ENCODE measurements around the gene CHCHD5. TPM values are rescaled to one million over a fixed set of nuclear protein-coding genes. Genes with fewer than 3 reads are reported as not detected.

Gene CHCHD5
- total RNA-seq, 1 experiment from 2014 or later: 37.1 TPM

DNA sequence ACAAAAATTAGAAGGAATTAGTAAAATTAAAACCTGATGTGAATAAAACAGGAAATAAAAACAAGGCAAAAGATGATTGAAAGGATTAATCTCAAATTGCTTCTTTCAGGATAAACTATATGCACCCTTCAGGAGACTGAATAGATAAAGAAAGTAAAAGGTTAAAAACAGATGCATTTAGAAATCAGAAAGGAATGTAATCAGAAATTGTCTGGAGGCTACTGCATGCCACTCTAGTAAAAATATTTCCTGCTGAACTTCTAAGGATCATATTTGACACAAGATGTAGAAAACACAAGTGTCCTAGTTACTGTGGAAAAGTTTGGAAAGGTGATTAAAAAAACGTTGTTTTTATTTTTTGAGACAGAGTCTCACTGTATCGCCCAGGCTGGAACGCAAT, 16.2 kb downstream of the CHCHD5 start:
- Histone ChIP-seq H3K4me1 (ENCODE audit: insufficient read depth, low read length, poor library complexity, severe bottlenecking) (peaks cover 6% of the 10 kb centered on the region), H3K27ac (ENCODE audit: low read depth, low read length, poor library complexity, severe bottlenecking) (no peak overlapping the region), H3K27me3 (replicated peaks; ENCODE audit: insufficient read depth, low read depth, low read length, poor library complexity) (no peaks in the 10 kb centered on the region), H3K9me3 (ENCODE audit: low read depth, low read length, poor library complexity, severe bottlenecking) (no peaks in the 10 kb centered on the region), H3K4me3 (ENCODE audit: low read depth, low read length, poor library complexity, severe bottlenecking) (no peak overlapping the region), H3K36me3 (ENCODE audit: insufficient read depth, low read length, poor library complexity, severe bottlenecking) (no peaks in the 10 kb centered on the region)
- DNase-seq (ENCODE audit: low spot score): no peak
- intact Hi-C loops (cut with micrococcal nuclease; ENCODE audit: unreplicated experiment): loop anchor here (1.0 kb wide), 2 partner anchors 126 to 359 kb away; no protein-coding TSS in a partner anchor
- ChIA-PET POLR2A (ENCODE audit: low non-redundant PET) (no interaction called here), CTCF (interaction anchor here (1.0 to 1.7 kb wide), 2 partner anchors 125 to 126 kb away, joined by 4 to 15 read pairs; no protein-coding TSS in a partner anchor)
- no TSS peak for BruUV-seq (replicated peaks)
- no peak for TF ChIP-seq EZH2 (IDR thresholded peaks at IDR 0.05; ENCODE audit: borderline replicate concordance, low read depth, low read length, poor library complexity, severe bottlenecking)
- TF ChIP-seq, protein P1, sequence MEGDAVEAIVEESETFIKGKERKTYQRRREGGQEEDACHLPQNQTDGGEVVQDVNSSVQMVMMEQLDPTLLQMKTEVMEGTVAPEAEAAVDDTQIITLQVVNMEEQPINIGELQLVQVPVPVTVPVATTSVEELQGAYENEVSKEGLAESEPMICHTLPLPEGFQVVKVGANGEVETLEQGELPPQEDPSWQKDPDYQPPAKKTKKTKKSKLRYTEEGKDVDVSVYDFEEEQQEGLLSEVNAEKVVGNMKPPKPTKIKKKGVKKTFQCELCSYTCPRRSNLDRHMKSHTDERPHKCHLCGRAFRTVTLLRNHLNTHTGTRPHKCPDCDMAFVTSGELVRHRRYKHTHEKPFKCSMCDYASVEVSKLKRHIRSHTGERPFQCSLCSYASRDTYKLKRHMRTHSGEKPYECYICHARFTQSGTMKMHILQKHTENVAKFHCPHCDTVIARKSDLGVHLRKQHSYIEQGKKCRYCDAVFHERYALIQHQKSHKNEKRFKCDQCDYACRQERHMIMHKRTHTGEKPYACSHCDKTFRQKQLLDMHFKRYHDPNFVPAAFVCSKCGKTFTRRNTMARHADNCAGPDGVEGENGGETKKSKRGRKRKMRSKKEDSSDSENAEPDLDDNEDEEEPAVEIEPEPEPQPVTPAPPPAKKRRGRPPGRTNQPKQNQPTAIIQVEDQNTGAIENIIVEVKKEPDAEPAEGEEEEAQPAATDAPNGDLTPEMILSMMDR (conservative IDR thresholded peaks at IDR 0.05; ENCODE audit: low read depth, low read length): no peak

DNA sequence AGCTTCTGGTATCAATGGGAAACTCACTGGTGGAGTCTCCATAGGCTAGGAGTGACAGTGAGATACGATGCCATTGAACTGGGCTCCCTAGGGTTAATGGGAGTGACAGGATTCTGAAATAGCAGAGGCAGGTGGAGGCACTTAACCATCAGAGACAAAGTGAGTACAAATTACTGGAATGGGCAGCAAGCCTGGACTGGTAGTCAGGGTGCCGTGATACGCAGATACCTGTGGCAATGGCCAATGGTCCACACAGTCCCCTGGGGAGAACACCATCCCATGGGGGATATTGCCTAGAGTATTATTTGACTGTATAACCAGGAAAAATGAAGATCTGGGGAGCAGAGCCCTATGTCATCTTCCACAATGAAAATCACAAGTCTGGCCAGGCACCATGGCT, 17.3 kb downstream of the CHCHD5 start:
- H3K27me3 ChIP-seq (replicated peaks; ENCODE audit: insufficient read depth, low read depth, low read length, poor library complexity): no peaks in the 10 kb centered on the region
- H3K36me3 ChIP-seq (ENCODE audit: insufficient read depth, low read length, poor library complexity, severe bottlenecking): no peaks in the 10 kb centered on the region
- CTCF ChIA-PET: interaction anchor here (0.7 kb wide), 1 partner anchor 19 kb away, joined by 8 read pairs; no protein-coding TSS in a partner anchor
- H3K27ac ChIP-seq (ENCODE audit: low read depth, low read length, poor library complexity, severe bottlenecking): no peak overlapping the region
- H3K4me1 ChIP-seq (ENCODE audit: insufficient read depth, low read length, poor library complexity, severe bottlenecking): peaks cover 6% of the 10 kb centered on the region
- DNase-seq (ENCODE audit: low spot score): no peak
- no peak overlapping the region for H3K4me3 ChIP-seq (ENCODE audit: low read depth, low read length, poor library complexity, severe bottlenecking)
- POLR2A ChIA-PET (ENCODE audit: low non-redundant PET): no interaction called here
- intact Hi-C loops (cut with micrococcal nuclease; ENCODE audit: unreplicated experiment): no loop called here
- H3K9me3 ChIP-seq (ENCODE audit: low read depth, low read length, poor library complexity, severe bottlenecking): no peaks in the 10 kb centered on the region
- BruUV-seq (replicated peaks): no TSS peak
- TF ChIP-seq EZH2 (IDR thresholded peaks at IDR 0.05; ENCODE audit: borderline replicate concordance, low read depth, low read length, poor library complexity, severe bottlenecking): no peak
- TF ChIP-seq, protein P1 (conservative IDR thresholded peaks at IDR 0.05; ENCODE audit: low read depth, low read length): no peak

DNA sequence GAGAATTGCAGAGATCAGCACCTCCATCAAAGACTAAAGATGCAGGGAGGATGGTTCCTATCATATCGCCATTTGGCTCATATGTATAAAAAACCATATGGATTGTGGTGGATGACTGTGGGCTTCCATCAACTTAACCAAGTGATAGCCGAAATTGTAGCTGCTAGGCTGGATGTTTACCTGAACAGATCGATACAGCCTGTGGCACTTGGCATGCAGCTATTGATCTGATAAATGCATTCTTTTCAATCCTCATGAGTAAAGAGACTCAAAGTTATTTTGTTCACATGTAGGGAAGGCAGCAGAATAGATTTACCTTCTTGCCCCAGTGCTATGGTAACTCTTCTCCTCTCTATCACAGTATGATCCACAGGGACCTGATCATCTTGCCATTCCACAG, 18.5 kb downstream of the CHCHD5 start:
- no peak overlapping the region for H3K4me3 ChIP-seq (ENCODE audit: low read depth, low read length, poor library complexity, severe bottlenecking)
- BruUV-seq (replicated peaks): no TSS peak
- TF ChIP-seq, protein P1 (conservative IDR thresholded peaks at IDR 0.05; ENCODE audit: low read depth, low read length): no peak
- TF ChIP-seq EZH2 (IDR thresholded peaks at IDR 0.05; ENCODE audit: borderline replicate concordance, low read depth, low read length, poor library complexity, severe bottlenecking): no peak
- no peaks in the 10 kb centered on the region for H3K36me3 ChIP-seq (ENCODE audit: insufficient read depth, low read length, poor library complexity, severe bottlenecking)
- no peaks in the 10 kb centered on the region for H3K27me3 ChIP-seq (replicated peaks; ENCODE audit: insufficient read depth, low read depth, low read length, poor library complexity)
- intact Hi-C loops (cut with micrococcal nuclease; ENCODE audit: unreplicated experiment): no loop called here
- DNase-seq (ENCODE audit: low spot score): no peak
- ChIA-PET CTCF (no interaction called here), POLR2A (ENCODE audit: low non-redundant PET) (no interaction called here)
- H3K9me3 ChIP-seq (ENCODE audit: low read depth, low read length, poor library complexity, severe bottlenecking): no peaks in the 10 kb centered on the region
- peaks cover 6% of the 10 kb centered on the region for H3K4me1 ChIP-seq (ENCODE audit: insufficient read depth, low read length, poor library complexity, severe bottlenecking)
- H3K27ac ChIP-seq (ENCODE audit: low read depth, low read length, poor library complexity, severe bottlenecking): no peak overlapping the region
